ENCODE data around the gene NR3C1.

NR3C1 gene

GRCh38 chr5:143360755-143361154 is 42.7 kb downstream of the NR3C1 start:
- no peak for DNase-seq (ENCODE audit: low read depth)

- no peak for DNase-seq (ENCODE audit: low read depth)
Observed at GRCh38 chr5:143359869-143360268, 43.6 kb downstream of the NR3C1 start.

GRCh38 chr5:143356855-143357583 is 46.5 kb downstream of the NR3C1 start:
- no peak for DNase-seq (ENCODE audit: low read depth)

GRCh38 chr5:143355710-143356109 is 47.8 kb downstream of the NR3C1 start:
- DNase-seq (ENCODE audit: low read depth), result peak; percentile 85

GRCh38 chr5:143354025-143354424 is 49.5 kb downstream of the NR3C1 start:
- DNase-seq (ENCODE audit: low read depth), result no peak

DNA sequence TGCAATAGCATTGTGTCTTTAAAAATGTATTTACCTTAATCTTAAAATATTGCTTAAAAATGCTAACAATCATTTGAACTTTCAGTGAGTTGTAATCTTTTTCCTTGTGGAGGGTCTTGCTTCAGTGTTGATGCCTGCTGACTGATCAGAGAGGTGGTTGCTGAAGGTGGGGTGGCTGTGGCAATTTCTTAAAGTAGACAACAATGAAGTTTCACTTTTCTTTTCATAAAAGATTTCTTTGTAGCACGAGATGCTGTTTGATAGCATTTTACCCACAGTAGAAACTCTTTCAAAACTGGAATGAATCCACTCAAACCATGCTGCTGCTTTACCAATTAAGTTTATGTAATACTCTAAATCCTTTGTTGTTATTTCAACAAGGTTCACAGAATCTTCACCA is 50.8 kb downstream of the NR3C1 start:
- DNase-seq (ENCODE audit: low read depth), result no peak

DNA sequence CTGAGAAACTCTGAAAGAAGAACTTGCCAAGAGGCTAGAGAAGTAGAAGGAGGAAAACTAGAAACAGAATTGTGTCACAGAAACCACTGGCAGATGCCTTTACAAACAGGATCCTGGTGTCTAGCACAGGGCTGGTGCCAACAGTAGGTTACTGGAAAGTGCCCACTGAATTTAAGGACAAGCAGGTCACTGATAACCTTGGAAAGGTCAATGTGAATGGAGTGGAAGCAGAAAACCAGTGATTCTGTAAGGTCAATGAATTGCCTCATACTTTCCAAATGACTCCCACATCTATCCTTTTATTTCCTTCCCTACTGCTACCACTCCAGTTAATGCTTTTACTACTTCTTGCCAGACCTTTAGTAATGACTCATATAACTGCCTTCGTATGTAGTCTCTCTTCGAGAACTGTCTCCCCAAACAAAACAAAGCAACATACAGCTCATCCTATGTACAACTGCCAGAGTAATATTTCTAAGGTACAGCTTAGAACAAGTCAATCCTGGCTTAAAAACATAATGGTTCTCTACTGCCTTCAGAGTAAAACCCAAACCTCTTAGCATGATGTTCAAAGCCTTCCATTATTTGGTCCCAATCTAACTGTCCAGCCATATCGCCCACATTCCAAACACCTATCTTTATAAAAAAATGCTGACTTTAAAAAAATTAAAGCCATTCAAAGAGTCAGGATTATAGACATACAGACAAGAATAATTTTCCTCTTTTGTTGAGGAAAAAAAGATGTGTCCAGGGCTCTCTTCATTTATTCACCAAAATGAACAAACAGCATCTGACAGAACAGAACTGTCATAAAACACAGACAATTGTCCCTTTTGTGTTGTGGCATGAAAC is 52.5 kb downstream of the NR3C1 start:
- DNase-seq (ENCODE audit: low read depth), result peak; percentile 66

DNA sequence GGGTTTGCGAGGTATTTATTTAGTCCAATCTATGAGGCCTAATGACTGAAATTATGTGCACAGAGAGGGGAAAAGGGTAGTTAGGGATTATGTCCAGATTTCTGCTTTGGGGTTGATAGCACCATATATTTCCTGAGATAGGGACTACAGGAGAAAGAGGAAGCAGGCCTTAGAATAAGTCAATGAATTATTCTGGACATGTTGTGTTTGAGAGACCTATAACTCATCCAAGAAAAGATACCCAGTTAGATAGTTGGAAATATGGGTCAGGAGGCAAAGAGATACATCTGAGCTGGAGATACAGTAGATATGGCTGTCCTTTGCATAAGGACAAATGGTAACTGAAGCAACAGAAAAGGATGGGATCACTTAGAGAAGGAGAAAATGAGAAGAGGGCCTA is 53.1 kb downstream of the NR3C1 start:
- DNase-seq (ENCODE audit: low read depth), result no peak

DNA sequence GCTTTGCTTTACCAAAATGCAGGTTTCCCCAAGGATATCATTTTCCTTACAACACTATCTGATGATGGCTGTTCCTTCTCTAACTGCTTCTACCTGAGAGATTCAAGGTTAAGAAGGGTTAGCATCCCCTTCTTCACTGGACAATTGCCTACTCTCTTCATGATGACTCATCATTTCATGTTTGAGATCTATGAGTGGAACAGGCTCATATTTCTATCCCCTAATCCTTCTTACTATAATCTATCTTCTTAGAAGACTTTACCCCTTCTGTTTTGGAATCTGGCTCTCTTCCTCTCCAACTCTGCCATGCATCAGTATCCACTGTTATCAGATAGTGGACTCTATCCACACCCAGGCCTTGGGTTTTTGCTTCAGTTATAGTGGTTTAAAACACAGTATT is 54.3 kb downstream of the NR3C1 start:
- no peak for DNase-seq (ENCODE audit: low read depth)

DNA sequence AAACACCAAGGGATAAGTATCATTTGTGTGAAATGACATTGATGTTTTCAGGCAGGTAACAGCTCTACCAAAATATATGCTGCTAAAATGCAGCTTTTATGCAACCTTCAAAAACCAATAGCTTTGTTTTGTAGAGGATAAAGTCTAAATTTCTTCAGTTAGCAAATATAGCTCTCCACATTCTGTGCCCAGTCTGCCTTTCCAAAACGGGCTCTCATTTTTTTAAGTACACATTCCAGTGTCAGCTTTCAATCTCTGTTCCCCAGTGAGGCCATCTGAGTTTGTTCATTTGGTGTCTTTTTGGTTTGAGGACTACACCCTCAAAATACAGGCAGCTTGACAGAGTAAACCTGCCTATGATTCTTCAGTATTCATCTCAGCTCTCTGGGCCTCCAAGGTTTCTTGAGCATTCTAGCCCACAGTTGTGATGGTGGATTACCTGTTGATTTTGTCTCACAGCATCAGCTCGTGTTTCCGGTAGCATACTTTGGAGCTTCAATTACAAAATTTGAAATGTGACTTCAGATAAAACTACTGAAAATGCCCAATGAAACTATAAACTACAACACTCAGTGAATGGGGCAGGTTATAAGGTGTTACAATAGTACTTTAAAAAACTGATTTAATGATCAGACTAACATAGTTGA is 55.7 kb downstream of the NR3C1 start:
- DNase-seq (ENCODE audit: low read depth), result no peak

- DNase-seq (ENCODE audit: low read depth), result no peak
Observed at GRCh38 chr5:143347046-143347445, 56.4 kb downstream of the NR3C1 start.

DNA sequence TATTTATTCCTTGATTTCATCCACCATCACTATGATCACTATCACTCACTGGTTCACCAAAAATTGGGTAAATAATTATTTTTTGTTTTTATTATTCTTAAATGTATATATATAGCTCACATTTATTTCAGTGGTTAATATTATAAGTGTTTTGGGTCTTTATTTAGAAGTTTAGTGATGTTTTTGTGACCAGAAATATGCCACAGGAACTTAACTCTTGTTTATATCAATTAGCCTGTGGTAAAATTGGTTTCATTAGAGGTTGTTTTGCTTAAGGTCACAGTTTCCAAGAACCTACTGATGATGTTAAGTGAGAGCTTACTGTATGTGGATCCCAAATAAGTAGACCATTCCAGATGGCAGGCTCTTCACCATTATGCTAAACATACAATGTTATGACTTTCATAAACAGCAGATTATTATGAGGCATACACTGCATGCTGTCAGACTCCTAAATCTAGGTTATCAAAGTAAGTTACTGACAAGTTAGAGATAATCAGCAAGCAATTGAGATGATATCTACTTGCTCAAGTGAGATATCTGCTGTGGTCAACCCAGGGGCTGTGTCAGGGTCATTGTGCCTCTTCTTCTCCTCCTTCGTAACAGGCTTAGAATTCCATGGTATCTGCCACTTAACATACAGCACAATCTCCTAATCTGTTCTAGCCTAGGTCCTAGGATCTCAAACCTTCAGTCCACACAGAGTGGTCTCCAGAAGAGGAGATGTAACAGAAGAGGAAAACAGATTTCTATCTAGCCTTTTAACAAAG is 57.6 kb downstream of the NR3C1 start:
- no peak for DNase-seq (ENCODE audit: low read depth)

DNA sequence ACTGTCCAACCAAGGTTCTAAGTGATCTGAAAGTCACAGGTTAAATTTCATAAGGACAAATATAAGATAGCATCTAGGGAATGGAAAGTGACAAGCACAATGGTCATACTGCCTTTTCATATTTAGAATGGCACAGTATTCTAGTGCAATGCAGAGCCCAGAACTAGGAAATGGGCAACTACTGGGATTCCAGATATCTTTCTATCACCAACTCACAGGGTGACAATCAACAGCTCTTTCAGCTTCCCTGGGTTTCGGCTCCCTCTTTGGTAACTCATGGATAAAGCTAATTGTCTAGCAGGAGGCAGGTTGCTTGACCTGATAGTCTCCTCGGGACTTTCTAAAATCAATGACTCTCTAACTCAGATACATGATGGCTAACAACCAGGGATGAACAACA is 60.4 kb downstream of the NR3C1 start:
- no peak for DNase-seq (ENCODE audit: low read depth)

- DNase-seq (ENCODE audit: low read depth), result no peak
Observed at GRCh38 chr5:143342607-143343006, 60.9 kb downstream of the NR3C1 start.

- peak; percentile 43 for DNase-seq (ENCODE audit: low read depth)
Observed at GRCh38 chr5:143341807-143342570, 61.5 kb downstream of the NR3C1 start.

- DNase-seq (ENCODE audit: low read depth), result no peak
Observed at GRCh38 chr5:143340891-143341685, 62.4 kb downstream of the NR3C1 start.

DNA sequence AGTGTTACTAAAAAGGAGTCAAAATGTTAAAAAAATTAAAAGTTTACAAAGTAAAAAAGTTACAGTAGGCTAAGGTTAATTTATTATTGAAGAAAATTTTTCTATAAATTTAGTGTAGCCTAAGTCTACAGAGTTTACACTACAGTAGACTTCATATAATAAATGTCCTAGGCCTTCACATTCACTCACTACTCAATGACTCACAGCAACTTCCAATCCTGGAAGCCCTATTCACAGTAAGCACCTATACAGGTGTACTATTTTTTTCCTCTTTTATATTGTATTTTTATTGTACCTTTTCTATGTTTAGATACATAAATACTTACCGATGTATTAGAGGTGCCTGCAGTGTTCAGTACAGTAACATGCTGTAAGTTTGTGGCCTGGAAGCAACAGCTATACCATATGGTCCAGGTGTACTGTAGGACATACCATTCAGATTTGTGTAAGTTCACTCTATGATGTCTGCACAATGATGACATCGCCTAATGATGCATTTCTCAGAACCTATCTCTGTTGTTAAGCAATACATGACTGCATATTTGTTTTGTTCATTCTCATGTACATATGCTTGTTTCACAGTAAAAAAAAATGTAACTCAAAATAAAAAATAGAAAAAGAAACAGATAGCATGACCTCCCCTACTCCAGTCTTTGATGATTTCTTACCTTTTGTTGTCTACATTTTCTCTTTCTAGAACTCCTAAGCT is 64.7 kb downstream of the NR3C1 start:
- DNase-seq (ENCODE audit: low read depth), result no peak

DNA sequence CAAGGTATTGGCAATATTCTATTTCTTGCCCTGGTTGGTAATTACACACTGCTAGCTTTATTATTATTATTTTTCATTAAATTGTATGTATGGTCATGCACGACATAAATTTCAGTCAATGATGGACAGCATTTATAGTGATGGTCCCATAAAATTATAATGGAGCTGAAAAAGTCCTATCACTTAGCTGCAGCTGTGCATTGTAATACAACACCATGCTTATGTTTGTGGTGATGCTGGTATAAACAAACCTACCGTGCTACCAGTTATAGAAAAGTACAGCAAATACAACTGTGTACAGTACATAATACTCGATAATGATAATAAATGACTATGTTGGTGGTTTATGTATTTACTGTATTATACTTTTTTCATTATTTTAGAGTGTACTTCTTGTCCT is 65.5 kb downstream of the NR3C1 start:
- DNase-seq (ENCODE audit: low read depth), result no peak

- DNase-seq (ENCODE audit: low read depth), result no peak
Observed at GRCh38 chr5:143336485-143336884, 67.0 kb downstream of the NR3C1 start.

- no peak for DNase-seq (ENCODE audit: low read depth)
Observed at GRCh38 chr5:143334903-143335302, 68.6 kb downstream of the NR3C1 start.

Data from HS-5 (cell line).